Measurements from ENCODE around the gene EGR4.

EGR4 gene

DNA sequence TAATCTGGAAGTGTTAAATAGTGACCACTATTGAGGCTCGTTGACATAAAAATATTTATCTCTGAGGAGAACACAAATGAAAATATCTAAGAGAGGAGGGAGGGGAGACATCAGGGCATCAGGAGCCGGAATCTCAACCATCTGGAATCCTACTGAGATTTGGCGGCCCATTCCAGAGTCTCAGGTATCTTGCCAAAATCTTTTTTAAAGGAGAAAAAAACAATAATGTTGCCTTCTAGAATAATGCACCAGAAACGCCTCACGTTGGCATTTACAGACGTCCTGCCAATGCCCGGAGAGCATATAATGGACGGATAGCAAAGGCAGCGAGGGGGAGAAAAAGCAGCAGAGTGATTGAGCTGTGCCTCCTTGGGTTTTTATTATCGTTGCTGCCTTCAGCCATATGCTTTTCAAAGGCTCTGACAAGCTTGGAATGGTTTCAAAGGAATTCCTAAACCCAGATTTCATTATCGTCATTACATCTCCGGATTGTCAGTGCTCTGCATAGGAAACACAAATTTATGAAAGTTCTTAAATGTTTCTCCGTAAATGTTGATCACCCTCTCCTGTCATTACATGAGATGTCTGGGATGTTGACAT is 30.9 kb upstream of the EGR4 start:
- no peak overlapping the region for H3K4me3 ChIP-seq (ENCODE audit: low read depth, low read length)
- no peak for DNase-seq (ENCODE audit: low read depth)
- TF ChIP-seq, protein P1, sequence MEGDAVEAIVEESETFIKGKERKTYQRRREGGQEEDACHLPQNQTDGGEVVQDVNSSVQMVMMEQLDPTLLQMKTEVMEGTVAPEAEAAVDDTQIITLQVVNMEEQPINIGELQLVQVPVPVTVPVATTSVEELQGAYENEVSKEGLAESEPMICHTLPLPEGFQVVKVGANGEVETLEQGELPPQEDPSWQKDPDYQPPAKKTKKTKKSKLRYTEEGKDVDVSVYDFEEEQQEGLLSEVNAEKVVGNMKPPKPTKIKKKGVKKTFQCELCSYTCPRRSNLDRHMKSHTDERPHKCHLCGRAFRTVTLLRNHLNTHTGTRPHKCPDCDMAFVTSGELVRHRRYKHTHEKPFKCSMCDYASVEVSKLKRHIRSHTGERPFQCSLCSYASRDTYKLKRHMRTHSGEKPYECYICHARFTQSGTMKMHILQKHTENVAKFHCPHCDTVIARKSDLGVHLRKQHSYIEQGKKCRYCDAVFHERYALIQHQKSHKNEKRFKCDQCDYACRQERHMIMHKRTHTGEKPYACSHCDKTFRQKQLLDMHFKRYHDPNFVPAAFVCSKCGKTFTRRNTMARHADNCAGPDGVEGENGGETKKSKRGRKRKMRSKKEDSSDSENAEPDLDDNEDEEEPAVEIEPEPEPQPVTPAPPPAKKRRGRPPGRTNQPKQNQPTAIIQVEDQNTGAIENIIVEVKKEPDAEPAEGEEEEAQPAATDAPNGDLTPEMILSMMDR (conservative IDR thresholded peaks at IDR 0.05; ENCODE audit: low read depth, low read length), result no peak

DNA sequence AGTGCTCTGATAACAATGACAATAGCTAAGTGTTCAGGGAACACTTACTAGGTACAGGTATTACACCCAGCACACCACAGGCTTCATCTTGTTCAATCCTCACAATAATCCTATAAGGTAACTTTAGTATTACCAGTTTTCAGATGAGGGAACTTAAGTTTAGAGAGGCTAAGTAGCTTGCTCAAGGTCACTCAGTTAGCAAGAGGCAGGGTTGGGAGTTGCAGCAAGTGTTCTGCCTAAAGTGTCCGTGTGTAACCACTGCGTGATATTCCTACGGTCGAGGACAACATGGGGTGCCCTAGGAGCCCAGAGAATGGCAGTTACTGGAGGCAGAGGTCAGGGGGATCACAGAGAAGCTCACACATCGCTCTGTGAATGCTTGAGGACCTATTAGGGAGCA is 30.2 kb upstream of the EGR4 start:
- H3K4me3 ChIP-seq (ENCODE audit: low read depth, low read length), result no peak overlapping the region
- no peak for DNase-seq (ENCODE audit: low read depth)
- TF ChIP-seq, protein P1 (conservative IDR thresholded peaks at IDR 0.05; ENCODE audit: low read depth, low read length), result no peak

DNA sequence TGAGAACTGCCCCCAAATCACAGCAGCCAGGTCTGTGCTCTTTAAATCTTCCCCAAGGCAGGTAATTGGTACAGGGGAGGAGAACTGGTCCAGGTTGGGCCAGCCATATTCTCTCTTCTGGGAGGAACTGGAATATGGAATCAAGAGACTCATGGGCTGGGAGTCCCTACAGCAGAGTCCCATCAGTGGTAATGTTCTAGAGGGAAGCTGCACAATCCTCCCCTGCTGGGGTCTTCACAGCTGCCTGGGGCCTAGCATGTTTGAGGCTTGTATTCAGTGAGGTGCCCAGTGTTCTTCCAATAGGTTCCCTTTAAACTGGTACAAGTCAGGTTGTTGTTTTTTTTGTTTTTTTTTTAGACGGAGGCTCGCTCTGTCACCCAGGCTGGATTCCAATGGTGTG is 21.1 kb upstream of the EGR4 start:
- no peak for DNase-seq (ENCODE audit: low read depth)
- H3K4me3 ChIP-seq (ENCODE audit: low read depth, low read length), result no peak overlapping the region
- TF ChIP-seq, protein P1 (conservative IDR thresholded peaks at IDR 0.05; ENCODE audit: low read depth, low read length), result no peak

DNA sequence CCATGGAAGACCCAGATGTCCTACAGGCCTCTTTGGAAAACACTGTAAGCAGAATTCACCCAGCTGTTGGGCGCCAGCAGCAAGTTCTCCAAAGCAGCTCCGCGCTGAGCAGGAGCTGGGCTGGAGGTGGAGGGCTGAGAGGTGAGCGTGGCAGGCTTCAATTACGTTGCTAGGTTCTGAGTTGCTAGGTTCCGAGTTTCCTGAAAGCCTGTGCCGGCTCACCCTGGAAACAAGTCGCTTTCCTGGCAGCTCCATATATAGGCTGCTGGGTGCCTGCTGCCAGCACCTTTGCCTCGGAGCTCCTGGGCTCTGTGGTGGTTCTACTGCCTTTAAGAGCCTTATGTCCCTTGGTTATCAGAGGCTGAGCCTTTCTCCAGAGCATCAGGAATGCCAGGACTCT is 14.4 kb upstream of the EGR4 start:
- H3K4me3 ChIP-seq (ENCODE audit: low read depth, low read length), result no peak overlapping the region
- TF ChIP-seq, protein P1 (conservative IDR thresholded peaks at IDR 0.05; ENCODE audit: low read depth, low read length), result no peak
- no peak for DNase-seq (ENCODE audit: low read depth)

DNA sequence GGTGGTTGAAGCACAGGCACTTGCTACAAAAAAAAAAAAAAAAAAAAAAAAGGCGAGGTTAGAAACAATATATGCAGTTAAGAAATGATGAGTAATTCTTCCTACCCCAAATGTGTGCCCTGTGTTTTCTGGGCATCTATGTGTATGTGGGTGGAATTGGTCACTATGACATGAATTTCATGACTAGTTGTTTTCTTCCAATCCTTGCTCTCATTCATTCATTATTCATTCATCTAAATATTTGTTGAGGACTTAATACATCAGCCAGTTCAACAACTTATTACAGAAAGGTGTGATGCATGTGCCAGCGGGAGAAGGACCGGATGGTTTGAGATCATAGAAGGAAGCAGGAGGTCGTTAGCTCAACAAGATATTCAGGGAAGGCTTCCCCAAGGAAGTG is 8.3 kb upstream of the EGR4 start:
- DNase-seq (ENCODE audit: low read depth), result no peak
- TF ChIP-seq, protein P1 (conservative IDR thresholded peaks at IDR 0.05; ENCODE audit: low read depth, low read length), result no peak
- no peak overlapping the region for H3K4me3 ChIP-seq (ENCODE audit: low read depth, low read length)

DNA sequence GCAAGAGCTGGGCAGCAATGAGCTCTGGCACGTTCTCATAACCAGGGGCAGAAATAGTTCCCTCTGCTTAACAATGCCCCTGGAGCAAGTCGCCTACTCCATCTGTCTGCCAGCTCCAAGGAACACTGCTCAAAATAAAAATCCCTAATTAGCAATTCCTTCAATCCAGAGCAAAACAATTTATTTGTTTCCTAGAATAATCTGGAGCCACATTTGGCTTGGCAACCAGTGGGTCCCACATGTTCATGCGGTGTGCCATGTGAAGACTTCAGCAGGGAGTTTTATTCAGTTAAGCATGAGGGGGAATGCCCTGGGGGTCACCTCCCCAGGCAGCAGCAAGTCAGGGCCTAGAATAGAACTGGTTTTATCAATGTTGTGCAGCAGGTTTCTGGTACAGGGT is 7.6 kb upstream of the EGR4 start:
- DNase-seq (ENCODE audit: low read depth), result no peak
- TF ChIP-seq, protein P1 (conservative IDR thresholded peaks at IDR 0.05; ENCODE audit: low read depth, low read length), result no peak
- no peak overlapping the region for H3K4me3 ChIP-seq (ENCODE audit: low read depth, low read length)

DNA sequence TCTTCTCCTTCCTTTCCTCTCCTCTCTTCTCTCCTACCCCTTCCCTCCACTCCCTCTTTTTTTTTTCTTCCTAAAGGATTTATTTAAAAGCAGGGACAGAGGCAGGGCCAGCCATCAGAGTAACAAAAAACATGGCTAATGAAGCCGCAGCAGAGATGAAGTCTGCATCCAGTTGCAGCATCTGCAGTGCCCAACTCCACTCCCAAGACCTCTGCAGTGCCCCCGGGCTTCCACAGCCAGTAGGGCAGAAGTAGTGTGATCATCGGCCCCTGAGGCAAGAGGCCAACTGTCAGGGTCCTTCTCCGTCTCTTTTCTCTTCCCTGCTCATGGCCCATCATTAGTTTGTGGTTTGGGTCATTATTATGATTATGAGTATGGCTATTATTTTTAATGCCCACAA is 4.2 kb upstream of the EGR4 start:
- TF ChIP-seq, protein P1 (conservative IDR thresholded peaks at IDR 0.05; ENCODE audit: low read depth, low read length), result no peak
- no peak for DNase-seq (ENCODE audit: low read depth)
- H3K4me3 ChIP-seq (ENCODE audit: low read depth, low read length), result no peak overlapping the region

All from choroid plexus epithelial cell (primary cell).